NCI-H187 (cell line): Measurements from ENCODE around the gene DOK5.

Experiments used
- DNase-seq, 2 experiments: peaks; one replicate each; lab custom pipeline; 2025; lab: John Stamatoyannopoulos, UW

The DOK5 gene

DNA sequence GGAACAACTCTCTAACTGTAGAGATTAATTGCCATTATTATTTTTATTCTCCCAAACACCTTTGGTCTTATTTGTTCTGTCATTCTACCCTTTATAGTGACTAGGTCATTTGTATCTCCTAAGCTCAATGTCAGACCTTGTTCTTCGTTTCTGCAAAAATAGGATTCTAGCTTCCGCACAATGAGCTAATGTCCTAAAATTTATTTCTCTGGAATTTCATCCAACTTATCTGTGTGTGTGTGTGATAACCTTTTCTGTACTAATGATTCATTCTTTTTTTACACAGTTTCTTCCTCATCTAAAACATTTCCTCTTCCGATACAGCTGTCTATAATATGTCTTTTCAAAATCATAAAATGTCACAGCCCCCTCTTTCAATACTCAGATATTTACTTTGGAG, 84.5 kb downstream of the DOK5 start:
- no peak for DNase-seq

DNA sequence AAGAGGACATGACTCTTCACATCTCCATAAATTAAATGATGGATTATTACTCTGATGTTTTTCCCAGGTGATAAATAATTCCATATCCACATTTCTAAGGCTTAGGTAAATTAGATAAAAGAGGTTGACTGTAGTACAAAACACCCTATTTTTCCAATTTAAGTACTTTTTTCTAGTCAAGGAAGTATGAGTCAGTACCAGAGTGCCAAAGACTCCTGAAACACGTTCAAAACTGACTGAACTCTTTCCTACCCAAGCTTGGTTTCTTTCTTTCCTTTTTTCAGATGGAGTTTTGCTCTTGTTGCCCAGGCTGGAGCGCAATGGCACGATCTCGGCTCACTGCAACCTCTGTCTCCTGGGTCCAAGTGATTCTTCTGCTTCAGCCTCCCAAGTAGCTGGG, 85.0 kb downstream of the DOK5 start:
- DNase-seq, result no peak

DNA sequence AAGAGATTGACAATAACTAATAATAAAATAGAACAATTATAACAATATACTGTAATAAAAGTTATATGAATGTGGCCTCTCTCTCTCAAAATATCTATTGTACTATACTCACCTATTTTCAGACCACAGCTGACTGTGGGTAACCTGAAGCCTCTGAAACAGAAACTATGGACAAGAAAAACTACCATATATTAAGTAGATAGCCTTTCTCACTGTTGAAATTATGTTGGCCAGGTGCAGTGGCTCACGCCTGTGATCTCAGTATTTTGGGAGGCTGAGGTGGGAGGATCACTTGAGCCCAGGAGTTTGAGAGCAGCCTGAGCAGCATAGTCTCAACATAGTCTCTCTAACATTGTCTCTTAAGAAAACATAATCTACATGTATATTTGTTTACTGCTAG, 89.9 kb downstream of the DOK5 start:
- no peak for DNase-seq

DNA sequence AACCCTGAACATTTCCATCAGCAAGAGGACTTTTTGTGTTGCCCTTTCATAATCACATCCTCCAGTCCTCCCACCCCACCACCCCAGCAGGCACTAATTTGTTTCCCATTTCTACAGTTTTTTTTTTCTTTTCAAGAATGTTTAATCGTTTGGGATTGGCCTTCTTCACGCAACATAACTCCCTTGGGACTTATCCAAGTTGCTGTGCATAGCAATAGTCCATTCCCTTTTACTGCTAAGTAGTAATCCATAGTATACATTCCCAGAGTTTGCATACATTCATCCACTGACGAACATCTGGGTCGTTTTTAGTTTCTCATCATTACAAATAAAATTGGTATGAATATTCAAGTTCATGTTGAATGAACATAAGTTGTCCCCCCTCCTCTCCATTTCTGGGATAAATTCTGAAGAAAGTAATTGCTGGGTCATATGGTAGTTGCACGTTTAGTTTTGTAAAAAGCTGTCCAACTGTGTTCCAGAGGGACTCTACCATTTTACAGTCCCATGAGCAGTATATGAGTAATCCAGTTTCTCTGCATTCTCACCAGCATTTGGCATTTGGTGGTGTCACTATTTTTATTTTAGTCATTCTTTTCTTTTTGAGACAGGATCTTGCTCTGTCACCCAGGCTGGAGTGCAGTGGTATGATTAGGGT, 90.8 kb downstream of the DOK5 start:
- no peak for DNase-seq

DNA sequence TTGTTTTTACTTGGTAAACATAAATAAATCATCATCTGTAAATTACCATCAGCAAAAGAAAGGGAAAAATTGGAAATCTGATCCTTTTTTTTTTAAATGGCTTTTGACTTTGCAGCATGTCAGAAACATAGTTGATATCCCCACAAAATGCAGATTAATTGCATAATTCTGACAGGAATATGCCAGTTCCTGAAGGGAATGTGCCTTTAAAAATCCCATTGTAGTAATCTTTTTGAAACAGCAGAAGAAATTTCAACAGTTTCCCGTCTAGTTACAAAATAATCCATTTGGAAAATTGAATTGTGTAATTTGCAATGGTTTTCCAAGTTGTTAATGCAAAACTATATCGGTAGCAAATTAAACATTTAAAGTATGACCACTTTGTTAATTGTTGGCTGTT, 95.2 kb downstream of the DOK5 start:
- DNase-seq, result no peak

DNA sequence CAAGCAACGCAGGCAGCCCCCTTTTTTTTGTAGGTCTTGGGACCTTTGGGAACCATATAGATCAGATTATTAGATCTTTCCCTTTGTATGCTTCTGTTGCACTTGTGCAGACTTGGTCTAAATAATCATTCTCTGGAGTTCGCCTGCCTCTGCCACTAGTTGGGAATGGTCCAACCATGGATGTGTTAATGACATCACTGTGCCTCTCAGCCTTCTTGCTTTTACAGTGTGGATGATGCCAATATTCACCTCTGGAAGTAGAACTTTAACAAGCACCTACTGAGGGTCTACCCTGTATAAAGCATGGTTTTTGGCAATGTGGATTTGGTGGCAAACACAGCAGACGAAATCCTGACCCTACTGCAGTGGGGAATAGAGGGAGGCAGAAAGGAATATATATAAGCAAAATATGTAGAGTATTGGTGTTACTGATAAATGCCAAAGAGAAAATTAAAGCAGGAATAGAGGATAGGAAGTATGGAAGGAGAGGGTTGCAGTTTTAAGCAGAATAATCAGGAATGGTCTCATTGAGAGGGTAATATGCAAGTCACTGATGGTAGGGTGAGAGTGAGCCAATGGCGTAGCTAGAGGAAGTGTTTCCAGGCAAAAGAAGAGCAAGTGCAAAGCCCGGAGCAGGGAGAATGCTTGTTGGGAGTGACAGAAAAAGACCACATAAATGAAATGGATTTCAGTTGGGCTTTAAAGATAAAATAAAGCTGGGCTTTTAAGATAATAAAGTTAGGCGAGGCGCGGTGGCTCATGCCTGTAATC, 97.5 kb downstream of the DOK5 start:
- no peak for DNase-seq

DNA sequence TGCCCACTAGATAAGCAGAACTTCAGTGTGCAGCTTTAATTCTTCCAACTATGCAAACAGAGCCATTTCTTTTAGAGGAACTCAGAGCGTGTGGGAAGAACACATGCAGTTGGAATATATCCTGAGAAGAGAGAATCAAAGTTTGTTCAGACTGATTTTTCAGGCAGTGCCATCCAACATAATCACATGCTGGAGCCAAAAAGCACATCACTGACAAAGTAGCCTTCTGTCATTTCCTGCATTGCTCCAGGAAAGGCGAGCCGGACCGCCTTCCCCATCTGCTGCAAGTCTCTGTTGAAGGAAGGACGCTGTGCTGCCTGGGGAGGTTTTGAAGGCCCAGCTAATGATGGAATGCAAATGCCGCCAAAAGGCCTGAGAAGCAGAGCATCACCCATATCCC, 98.4 kb downstream of the DOK5 start:
- no peak for DNase-seq

DNA sequence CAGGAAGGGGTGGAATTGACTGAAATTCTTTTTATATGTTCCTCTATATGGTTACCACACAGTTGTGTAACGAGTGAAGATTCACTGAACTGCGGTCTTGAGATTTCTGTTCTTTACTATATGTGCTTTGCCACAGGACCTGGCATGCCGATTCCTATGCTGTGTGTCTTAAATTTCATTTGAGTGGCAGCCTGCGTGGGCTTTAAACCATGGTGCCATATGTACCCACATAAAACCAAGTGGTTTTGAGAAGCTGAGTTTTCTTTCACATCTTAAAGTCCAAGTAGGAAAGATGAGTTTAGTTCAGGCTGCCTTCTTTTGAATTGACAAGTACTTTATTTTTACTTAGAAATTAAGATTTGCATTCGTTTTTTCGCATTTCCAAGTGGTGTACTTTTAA, 101.1 kb downstream of the DOK5 start:
- DNase-seq, result no peak

DNA sequence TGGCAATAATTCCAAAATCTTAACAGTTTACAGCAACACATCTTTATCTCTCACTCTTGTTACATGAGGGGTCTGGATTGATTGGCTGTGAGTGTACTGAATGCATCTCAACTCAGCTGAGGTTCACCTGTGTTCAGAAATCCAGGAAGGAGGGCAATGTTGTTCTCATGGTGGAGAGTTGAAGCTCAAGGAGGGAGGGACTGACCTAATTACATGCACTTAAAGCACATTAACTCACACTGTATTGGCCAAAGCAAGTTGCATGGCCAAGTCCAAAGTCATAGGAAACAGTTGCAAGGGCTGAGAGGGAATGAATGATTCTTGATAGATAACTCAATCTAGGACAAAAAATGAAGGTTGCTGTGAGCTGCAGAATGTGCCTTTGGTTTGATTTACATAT, 102.2 kb downstream of the DOK5 start:
- DNase-seq, result no peak

DNA sequence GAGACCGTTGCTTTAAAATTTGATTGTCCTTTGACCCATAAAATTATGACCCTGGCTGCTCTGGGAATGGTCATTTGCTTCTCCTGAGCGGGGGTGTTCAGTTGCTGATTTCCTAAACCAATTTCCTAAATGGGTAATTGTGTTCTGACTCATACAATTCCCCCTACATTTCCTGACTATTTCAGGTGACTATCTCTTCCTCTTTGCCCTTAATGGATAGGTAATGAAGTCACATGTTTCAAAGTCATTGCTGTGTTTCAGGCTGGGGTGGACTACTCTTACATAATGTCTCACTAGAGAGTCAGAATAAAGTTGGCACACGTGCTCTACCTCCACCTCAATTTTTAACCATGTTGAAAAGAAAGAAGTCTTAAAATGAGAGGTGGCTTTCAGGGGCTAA, 109.8 kb downstream of the DOK5 start:
- no peak for DNase-seq

DNA sequence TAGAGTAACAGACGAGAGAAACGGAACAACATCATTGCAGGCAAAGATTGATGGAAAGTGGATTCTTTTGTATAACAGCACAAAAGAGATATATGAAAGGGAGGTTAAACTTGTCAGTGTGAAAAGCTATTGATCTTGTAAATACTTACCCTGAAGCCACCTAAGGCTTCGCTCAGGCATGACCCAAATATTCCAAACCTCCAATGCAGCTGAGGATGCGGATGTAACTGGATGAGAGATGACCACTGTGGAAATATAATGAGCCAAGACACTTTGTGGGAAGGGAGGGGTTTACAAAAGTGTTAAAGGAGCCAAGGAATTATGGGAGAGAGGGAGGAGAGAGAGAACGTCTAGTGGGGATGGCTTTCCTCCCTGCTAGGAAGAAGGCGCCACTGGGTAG, 112.0 kb downstream of the DOK5 start:
- DNase-seq, result no peak

DNA sequence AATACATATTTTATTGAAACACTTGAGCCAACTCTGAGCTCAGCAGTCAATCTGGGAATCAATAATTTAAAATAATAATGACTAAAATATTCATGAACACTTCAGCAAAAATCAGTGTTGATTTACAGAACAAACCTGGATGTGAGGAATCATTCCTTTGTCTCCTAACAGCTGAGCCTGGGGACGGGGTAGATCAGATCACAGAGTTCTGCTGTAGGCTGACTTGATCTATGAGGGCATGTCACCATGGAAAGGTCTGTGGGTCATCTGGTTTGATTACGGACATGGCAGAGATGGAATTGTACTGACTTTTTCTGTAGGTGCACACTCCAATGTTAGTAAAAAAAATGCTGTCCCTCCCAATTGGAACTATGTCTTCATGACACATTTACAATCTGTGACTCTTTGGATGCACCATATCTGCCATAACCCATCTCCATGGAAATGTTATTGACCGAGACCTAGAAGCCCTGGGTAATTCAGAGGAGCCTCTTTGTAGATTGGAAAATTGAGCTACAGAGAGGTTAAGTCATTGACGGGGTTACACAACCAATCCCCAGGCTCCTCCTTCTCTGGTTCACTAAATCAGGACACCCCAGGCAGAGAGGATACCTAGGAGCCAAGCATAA, 114.1 kb downstream of the DOK5 start:
- DNase-seq, result no peak

DNA sequence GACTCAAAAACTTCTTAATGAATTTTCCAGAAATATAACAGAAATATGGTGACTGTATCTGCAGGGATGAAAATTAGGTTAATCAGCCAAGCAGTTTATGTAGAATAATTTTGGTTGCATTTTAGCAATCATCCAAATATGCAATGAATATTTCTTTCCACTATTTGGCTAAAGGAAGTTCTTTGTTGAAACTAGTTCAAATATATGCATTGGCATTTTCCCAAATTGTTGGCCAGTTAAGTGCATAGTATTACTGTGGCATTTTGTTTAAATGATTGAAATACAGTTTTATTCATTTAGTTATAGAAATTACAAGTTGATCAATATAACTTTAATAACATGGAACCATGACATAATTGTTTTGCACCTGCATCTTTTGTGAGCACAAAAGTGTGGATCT, 115.5 kb downstream of the DOK5 start:
- no peak for DNase-seq

DNA sequence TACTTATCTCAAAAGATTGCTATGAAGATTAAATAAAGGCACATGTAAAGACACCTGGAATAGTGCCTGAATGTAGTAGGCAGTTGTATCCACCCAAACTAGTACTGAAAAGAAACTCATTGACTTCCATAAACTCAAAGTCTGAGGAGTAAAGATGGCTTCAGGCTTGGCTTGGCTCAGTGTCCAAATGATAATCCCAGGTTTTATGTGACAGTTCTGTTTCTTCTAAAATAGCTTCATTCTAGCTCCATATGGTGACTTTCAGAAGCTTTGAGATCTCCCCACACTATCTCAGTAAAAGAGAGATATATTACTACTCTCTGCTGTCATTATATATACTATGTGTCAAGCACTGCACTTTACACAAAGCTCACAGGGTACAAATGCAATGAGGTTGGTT, 121.3 kb downstream of the DOK5 start:
- DNase-seq, result no peak

DNA sequence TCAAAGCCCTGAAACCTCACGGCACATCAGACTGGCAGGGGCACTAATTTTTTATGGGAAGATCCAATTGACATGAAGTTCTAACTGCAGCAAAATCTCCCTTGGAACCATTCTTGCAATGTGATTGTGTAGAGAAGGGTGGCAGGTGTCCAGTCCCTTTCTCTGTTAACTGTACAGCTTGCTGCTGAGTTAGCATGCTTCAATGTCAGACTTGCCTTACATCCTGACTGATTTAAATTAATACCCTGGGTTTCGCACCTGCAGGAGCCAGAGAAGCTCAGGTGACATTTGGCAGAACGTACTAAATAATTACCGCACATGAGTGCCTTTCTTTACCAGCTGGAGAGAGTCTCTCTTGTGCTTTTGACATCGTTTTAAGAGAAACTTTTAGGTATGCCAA, 123.0 kb downstream of the DOK5 start:
- no peak for DNase-seq

DNA sequence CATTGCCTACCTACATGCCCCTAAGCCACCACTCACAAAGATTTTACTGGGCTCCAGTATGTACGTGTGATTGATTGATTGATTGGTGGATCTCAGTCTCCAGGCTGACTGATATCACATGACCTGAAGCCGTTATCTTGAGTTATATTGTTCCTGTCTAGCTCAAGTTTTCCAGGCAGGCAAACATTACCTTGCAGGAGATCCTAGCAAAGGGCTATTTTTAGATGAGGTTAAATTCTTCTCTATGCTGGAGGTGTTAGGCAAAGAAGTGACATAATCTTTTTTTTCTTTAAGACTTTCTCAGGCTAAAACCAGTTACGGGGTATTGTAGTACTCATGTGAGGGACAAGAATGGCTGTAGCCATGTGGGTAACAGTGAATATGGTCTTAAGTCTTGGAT, 125.2 kb downstream of the DOK5 start:
- no peak for DNase-seq

DNA sequence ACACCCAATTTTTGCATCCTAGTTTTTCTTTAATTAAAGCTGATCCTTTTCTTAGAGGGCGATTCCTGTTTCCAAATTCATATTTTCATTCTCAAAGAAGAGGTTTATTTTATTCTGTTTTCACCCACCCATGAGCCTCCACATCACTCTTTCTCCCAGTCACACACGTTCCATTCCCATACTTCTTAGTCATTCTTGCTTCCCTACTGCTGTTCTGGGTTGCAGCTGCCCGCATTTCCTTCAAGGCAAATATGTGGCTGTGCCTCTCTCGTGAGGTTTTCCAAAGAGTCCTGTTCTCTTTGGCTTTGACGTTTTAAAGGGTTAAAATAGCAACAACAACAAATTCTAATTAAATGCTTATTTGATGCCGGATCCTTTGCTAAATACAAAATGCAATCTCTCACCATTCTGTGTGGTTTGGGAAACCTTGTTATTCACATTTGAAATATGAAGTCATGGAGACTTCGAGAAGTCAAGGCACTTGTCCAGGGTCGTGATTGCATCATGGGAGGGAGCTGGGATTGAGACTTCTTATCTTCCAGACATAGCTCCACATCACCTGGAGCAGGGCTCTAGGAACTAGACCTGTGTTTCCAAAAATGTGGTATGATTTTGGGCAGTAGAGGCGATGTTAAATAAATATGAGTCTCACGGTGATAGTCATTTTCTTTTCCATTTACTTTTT, 126.6 kb downstream of the DOK5 start:
- DNase-seq, result no peak

DNA sequence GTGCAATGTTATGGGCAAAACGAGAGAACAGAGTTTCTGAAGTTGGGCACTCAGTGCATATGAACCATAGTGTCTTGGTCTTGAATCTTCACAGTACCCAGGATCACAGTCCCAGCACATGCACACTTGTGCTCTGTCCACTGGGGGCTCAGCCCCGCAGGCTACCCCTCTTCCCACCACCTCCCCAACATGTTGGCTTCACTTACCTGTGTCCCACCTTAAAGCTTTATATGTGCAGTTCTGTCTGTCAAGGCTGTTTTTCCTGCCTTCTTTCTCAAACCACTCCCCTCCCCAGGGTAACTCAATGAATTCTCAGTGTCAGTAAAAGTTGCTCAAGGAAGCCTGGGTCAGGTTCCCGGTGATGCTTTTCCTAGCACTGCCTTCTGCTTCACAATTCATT, 129.9 kb downstream of the DOK5 start:
- no peak for DNase-seq

DNA sequence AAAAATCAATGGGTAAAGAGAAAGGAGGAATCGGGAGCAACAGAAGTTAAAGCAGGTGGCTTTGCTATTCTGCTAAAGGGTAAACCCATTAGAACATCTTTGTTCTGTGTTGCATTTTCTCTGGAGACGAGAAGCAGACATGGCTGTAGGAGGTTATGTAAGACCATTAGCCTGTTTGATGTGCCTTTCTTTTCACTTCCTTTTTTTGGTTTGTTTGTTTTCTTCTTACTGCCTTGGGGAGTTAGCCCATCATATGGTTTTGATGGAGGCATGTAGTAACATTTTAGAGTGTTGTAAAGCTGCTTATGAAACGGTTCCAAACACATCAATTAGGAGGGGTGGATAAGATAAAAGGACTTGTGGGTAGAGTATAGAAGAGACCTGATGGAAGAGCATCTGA, 131.0 kb downstream of the DOK5 start:
- DNase-seq, result no peak

DNA sequence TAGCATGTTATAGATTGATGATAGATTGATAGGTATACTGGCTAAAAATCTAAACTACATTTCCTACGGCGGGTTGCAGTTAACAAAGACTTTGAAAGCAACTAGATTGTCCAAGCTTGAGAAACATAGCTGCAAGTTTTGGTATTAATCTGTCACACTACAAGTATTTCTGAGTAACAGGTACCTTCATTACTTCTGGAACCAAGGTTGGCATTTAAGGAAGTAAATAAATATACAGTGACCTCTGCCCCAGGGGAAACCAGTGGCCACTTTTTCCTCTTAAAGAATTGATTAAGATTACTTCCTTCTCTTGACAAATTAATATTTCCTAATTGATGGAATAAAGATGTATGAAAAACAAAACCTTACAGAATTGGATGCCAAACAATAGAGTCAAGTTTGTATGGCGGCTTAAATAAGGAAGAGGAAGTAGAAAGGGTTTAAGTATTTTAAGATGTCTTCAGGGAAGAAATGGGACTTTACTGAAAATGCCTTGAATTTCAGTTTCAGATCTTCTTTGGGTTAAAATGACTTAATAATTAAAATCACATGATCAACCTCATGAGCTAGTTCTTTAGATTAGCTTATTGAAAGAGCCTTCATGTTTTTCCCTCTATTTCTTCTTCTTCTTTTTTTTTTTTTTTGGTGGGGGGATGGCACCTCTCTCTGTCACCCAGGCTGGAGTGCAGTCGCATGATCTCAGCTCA, 132.8 kb downstream of the DOK5 start:
- DNase-seq, result no peak

DNA sequence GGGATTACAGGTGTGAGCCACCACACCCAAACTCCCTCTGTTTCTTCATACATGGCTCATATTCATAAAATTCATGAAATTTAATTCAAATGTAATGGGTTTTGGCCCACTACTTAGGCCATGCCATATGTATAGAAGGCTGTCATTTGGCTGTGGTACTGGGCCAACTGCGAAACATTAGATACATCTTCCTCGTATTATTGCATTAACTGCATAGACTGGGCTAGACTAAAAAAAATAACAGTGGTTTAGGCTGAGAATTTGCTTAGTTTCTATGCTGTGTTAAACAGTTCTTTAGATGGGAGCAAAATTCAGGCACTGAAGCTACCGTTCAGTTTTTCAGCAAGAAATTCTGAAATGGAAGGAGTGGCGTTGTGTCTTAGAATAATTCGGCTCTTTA, 133.6 kb downstream of the DOK5 start:
- DNase-seq, result no peak

DNA sequence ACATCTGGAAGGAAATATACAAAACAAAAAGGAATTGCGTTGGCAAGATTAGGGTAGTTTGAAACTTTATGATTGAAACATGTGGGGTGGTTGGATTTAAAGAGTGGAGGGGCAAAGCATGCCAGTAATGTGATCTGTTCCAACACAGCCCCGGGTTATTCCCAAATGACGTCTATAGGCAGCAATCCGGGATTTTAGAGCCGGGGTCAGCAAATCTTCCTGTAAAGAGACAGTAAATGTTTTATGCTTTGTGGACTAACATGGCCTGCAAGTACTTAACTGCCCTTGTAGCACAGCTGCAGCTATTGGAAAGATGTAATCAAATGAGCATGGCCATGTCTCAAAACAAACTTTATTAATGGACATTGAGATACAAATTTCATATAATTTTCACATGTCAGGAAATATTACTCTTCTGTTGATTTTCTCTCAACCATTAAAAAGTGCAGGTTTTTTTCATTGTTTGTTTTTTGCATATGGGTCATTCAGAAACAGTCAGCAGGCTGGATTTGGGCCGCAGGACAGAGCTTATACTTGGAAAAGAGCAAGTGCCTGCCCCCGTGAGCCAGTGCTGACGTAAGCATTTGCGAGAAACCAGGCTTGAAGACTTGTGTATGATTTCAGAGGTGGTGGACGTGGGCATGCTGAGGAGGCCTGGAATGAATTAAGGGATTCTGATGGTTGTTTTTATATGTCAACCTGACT, 136.5 kb downstream of the DOK5 start:
- no peak for DNase-seq
